ENCODE results near the gene PCDHA5. TPM values are rescaled to one million over a fixed set of nuclear protein-coding genes. Genes with fewer than 3 reads are reported as not detected.
"Not testable (repeated sequence)": the region's sequence is repeated elsewhere in the genome, so short reads cannot be mapped to it uniquely, and the experiment has no call there.

PCDHA5 gene
- total RNA-seq, 4 donors from 2014 or later = 0.33 to 0.54 (median 0.45) TPM

DNA sequence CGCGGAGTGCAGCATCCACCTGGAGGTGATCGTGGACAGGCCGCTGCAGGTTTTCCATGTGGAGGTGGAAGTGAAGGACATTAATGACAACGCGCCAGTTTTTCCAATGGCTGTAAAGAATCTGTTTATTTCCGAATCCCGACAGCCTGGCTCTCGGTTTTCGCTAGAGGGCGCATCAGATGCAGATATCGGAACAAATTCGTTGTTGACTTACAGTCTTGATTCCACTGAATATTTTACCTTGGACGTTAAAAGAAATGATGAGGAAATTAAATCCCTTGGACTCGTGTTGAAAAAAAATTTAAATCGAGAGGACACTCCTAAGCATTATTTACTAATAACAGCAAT, 19.9 kb upstream of the PCDHA5 start:
- no peaks in the 10 kb centered on the region for H3K27me3 ChIP-seq
- H3K4me1 ChIP-seq = no peaks in the 10 kb centered on the region
- no peak for DNase-seq
- TF ChIP-seq, protein P1, sequence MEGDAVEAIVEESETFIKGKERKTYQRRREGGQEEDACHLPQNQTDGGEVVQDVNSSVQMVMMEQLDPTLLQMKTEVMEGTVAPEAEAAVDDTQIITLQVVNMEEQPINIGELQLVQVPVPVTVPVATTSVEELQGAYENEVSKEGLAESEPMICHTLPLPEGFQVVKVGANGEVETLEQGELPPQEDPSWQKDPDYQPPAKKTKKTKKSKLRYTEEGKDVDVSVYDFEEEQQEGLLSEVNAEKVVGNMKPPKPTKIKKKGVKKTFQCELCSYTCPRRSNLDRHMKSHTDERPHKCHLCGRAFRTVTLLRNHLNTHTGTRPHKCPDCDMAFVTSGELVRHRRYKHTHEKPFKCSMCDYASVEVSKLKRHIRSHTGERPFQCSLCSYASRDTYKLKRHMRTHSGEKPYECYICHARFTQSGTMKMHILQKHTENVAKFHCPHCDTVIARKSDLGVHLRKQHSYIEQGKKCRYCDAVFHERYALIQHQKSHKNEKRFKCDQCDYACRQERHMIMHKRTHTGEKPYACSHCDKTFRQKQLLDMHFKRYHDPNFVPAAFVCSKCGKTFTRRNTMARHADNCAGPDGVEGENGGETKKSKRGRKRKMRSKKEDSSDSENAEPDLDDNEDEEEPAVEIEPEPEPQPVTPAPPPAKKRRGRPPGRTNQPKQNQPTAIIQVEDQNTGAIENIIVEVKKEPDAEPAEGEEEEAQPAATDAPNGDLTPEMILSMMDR (IDR thresholded peaks at IDR 0.05) = peak in 3 of 6 experiments; percentile 9 to 34 (median 27)
- no peak for TF ChIP-seq POLR2A (IDR thresholded peaks at IDR 0.05)
- H3K27ac ChIP-seq = no peak overlapping the region
- no peaks in the 10 kb centered on the region for H3K36me3 ChIP-seq
- WGBS, 2 donors = 13 to 14% methylated on average over 16 of the region's 16 CpGs
- peak overlapping the region in 1 of 3 donors; percentile 24 for H3K4me3 ChIP-seq (replicated peaks in 1 of 3)
- intact Hi-C loops (cut with DNase I) = no loop called here
- no peaks in the 10 kb centered on the region for H3K9me3 ChIP-seq

DNA sequence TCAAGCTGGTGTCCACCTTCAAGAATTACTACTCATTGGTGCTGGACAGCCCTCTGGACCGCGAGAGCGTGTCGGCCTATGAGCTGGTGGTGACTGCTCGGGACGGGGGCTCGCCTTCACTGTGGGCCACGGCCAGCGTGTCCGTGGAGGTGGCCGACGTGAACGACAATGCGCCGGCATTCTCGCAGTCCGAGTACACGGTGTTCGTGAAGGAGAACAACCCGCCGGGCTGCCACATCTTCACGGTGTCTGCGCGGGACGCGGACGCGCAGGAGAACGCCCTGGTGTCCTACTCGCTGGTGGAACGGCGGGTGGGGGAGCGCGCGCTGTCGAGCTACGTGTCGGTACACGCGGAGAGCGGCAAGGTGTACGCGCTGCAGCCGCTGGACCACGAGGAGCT, 19.0 kb upstream of the PCDHA5 start:
- DNase-seq; H3K4me3 ChIP-seq (replicated peaks in 1 of 3); H3K27me3 ChIP-seq; H3K36me3 ChIP-seq; H3K27ac ChIP-seq; intact Hi-C loops (cut with DNase I); H3K9me3 ChIP-seq; H3K4me1 ChIP-seq: not testable (repeated sequence)
- 39 to 47% methylated on average over 32 to 33 of the region's 45 CpGs for WGBS, 2 donors

DNA sequence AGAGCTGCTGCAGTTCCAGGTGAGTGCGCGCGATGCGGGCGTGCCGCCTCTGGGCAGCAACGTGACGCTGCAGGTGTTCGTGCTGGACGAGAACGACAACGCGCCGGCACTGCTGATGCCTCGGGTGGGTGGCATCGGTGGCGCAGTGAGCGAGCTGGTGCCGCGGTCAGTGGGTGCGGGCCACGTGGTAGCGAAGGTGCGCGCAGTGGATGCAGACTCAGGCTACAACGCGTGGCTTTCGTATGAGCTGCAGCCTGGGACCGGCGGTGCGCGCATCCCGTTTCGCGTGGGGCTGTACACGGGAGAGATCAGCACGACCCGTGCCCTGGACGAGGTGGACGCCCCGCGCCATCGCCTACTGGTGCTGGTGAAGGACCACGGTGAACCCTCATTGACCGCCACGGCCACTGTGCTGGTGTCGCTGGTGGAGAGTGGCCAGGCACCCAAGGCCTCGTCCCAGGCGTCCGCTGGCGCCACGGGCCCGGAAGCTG, 18.6 kb upstream of the PCDHA5 start:
- DNase-seq = no peak
- Histone ChIP-seq H3K4me1 (no peaks in the 10 kb centered on the region), H3K27ac (no peak overlapping the region), H3K4me3 (replicated peaks in 1 of 3) (no peak overlapping the region), H3K36me3 (no peaks in the 10 kb centered on the region), H3K9me3 (no peaks in the 10 kb centered on the region), H3K27me3 (no peaks in the 10 kb centered on the region)
- intact Hi-C loops (cut with DNase I) = no loop called here
- TF ChIP-seq, protein P1 (IDR thresholded peaks at IDR 0.05) = no peak
- TF ChIP-seq POLR2A (IDR thresholded peaks at IDR 0.05) = no peak
- 34 to 40% methylated on average over 35 to 36 of the region's 53 CpGs for WGBS, 2 donors

DNA sequence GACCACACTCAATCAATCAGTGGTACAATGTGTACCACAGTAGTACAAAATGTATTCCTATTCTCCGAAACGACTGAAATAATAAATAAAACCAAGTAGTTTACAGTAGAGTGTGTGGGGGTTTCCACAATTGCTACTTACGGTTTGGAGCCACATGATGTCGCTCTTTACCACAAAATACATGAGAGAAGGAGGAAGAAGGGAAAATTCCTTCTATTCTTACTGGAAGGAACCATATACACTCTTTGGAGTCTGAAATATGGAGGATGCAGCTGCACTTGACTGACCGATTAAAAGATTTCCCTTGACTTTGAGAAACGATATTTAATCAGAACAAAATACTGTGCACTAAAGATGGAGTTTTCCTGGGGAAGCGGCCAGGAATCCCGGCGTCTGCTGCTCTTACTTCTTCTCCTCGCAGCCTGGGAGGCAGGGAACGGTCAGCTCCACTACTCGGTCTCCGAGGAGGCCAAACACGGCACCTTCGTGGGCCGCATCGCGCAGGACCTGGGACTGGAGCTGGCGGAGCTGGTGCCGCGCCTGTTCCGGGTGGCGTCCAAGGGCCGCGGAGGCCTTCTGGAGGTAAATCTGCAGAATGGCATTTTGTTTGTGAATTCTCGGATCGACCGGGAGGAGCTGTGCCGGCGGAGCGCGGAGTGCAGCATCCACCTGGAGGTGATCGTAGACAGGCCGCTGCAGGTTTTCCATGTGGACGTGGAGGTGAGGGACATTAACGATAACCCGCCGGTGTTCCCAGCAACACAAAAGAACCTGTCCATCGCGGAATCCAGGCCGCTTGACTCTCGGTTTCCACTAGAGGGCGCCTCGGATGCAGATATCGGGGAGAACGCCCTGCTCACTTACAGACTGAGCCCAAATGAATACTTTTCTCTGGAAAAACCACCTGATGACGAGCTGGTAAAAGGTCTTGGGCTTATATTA, 14.3 kb upstream of the PCDHA5 start, which contains the start of gene PCDHA4:
TSS of gene PCDHA4 (plus strand) at position 235 of the 942 bp plus-strand sequence.
- no peak within 1 kb of the TSS for H3K27ac ChIP-seq
- no peaks in the 10 kb centered on the region for H3K4me1 ChIP-seq
- 11 to 18% methylated on average over 37 to 41 of the region's 47 CpGs for WGBS, 2 donors
- DNase-seq = peak; percentile 17 to 45
- no peaks in the 10 kb centered on the region for H3K27me3 ChIP-seq
- no peaks in the 10 kb centered on the region for H3K36me3 ChIP-seq
- peak within 1 kb of the TSS in 1 of 3 donors; percentile 7 for H3K4me3 ChIP-seq (replicated peaks in 1 of 3)
- H3K9me3 ChIP-seq = no peaks in the 10 kb centered on the region
- intact Hi-C loops (cut with DNase I) = no loop called here
- TF ChIP-seq POLR2A (IDR thresholded peaks at IDR 0.05) = no peak
- TF ChIP-seq, protein P1 (IDR thresholded peaks at IDR 0.05) = peak in 2 of 6 experiments; percentile 46 to 47

DNA sequence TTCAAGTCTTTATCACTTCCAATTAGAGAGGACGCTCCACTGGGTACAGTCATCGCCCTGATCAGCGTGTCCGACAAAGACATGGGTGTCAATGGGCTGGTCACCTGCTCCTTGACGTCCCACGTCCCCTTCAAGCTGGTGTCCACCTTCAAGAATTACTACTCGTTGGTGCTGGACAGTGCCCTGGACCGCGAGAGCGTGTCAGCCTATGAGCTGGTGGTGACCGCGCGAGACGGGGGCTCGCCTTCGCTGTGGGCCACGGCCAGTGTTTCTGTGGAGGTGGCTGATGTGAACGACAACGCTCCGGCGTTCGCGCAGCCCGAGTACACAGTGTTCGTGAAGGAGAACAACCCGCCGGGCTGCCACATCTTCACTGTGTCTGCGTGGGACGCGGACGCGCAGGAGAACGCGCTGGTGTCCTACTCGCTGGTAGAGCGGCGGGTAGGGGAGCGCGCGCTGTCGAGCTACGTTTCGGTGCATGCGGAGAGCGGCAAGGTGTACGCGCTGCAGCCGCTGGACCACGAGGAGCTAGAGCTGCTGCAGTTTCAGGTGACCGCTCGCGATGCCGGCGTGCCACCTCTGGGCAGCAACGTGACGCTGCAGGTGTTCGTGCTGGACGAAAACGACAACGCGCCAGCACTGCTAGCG, 13.0 kb upstream of the PCDHA5 start:
- H3K9me3 ChIP-seq; intact Hi-C loops (cut with DNase I); H3K4me1 ChIP-seq; H3K4me3 ChIP-seq (replicated peaks in 1 of 3); H3K27me3 ChIP-seq; DNase-seq; H3K36me3 ChIP-seq; H3K27ac ChIP-seq: not testable (repeated sequence)
- 52 to 61% methylated on average over 55 to 58 of the region's 62 CpGs for WGBS, 2 donors

DNA sequence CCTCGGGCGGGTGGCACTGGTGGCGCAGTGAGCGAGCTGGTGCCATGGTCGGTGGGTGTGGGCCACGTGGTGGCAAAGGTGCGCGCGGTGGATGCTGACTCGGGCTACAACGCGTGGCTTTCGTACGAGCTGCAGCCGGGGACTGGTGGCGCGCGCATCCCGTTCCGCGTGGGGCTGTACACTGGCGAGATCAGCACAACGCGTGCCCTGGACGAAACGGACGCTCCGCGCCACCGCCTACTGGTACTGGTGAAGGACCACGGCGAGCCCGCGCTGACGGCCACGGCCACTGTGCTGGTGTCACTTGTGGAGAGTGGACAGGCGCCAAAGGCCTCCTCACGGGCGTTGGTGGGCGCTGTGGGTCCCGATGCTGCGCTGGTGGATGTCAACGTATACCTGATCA, 12.5 kb upstream of the PCDHA5 start:
- no peak for DNase-seq
- Histone ChIP-seq H3K27ac (no peak overlapping the region), H3K36me3 (no peaks in the 10 kb centered on the region), H3K4me3 (replicated peaks in 1 of 3) (no peak overlapping the region), H3K27me3 (no peaks in the 10 kb centered on the region), H3K9me3 (no peaks in the 10 kb centered on the region), H3K4me1 (no peaks in the 10 kb centered on the region)
- 61 to 76% methylated on average over 19 to 34 of the region's 43 CpGs for WGBS, 2 donors
- TF ChIP-seq POLR2A (IDR thresholded peaks at IDR 0.05) = no peak
- TF ChIP-seq, protein P1 (IDR thresholded peaks at IDR 0.05) = no peak
- intact Hi-C loops (cut with DNase I) = no loop called here
